Measurements from ENCODE around the gene LRP1.

Gene LRP1

GRCh38 chr12:57195611-57196371 is 67.5 kb downstream of the LRP1 start:
- H3K36me3 ChIP-seq: no peaks in the 10 kb centered on the region
- TF ChIP-seq CTCF (IDR thresholded peaks at IDR 0.05): no peak
- no peaks in the 10 kb centered on the region for H3K4me1 ChIP-seq (ENCODE audit: control insufficient read depth in 1 of 2, insufficient read depth in 1 of 2, low read depth in 1 of 2, low read length in 1 of 2)
- H3K27ac ChIP-seq: no peak overlapping the region
- peaks cover 6% of the 10 kb centered on the region for H3K27me3 ChIP-seq
- no peak overlapping the region for H3K4me3 ChIP-seq (ENCODE audit: low read depth in 1 of 2, low read length in 1 of 2)
- no peaks in the 10 kb centered on the region for H3K9me3 ChIP-seq

DNA sequence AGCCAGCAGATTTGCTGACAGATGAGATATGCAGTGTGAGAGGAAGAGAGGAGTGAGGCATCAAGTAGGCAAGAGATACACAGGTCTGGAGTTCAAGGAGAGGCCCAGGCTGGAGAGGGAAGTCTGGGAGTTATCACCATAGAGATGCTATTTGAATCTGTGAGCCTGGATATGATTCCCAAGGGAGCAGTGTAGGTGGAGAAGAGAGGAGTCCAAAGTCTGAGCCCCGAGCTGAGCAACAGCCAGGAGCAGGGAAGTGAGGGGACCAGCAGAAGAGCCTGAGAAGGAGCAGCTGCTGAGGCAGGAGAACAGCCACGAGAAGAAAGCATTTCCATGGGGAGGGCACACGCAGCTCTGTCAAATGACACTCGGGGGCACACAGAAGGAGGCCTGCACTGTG is 68.2 kb downstream of the LRP1 start:
- peaks cover 6% of the 10 kb centered on the region for H3K27me3 ChIP-seq
- no peak overlapping the region for H3K4me3 ChIP-seq (ENCODE audit: low read depth in 1 of 2, low read length in 1 of 2)
- TF ChIP-seq CTCF (IDR thresholded peaks at IDR 0.05): no peak
- H3K36me3 ChIP-seq: no peaks in the 10 kb centered on the region
- H3K4me1 ChIP-seq (ENCODE audit: control insufficient read depth in 1 of 2, insufficient read depth in 1 of 2, low read depth in 1 of 2, low read length in 1 of 2): no peaks in the 10 kb centered on the region
- H3K27ac ChIP-seq: no peak overlapping the region
- H3K9me3 ChIP-seq: no peaks in the 10 kb centered on the region

DNA sequence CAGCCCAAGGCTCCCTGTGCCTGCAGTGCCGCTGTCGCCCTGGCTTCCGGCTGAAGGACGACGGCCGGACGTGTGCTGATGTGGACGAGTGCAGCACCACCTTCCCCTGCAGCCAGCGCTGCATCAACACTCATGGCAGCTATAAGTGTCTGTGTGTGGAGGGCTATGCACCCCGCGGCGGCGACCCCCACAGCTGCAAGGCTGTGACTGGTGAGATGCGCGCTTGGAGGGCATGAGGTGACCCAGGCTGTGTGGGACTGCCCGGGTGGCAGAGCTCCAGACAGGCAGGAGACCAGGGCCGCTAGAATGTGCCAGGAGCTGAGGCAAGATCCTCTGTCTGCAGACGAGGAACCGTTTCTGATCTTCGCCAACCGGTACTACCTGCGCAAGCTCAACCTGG is 68.7 kb downstream of the LRP1 start:
- Histone ChIP-seq H3K27ac (no peak overlapping the region), H3K27me3 (peaks cover 6% of the 10 kb centered on the region), H3K4me3 (ENCODE audit: low read depth in 1 of 2, low read length in 1 of 2) (no peak overlapping the region), H3K36me3 (no peaks in the 10 kb centered on the region), H3K4me1 (ENCODE audit: control insufficient read depth in 1 of 2, insufficient read depth in 1 of 2, low read depth in 1 of 2, low read length in 1 of 2) (no peaks in the 10 kb centered on the region), H3K9me3 (no peaks in the 10 kb centered on the region)
- TF ChIP-seq CTCF (IDR thresholded peaks at IDR 0.05): no peak

- Histone ChIP-seq H3K9me3 (no peaks in the 10 kb centered on the region), H3K36me3 (no peaks in the 10 kb centered on the region), H3K27me3 (peaks cover 6% of the 10 kb centered on the region), H3K4me1 (ENCODE audit: control insufficient read depth in 1 of 2, insufficient read depth in 1 of 2, low read depth in 1 of 2, low read length in 1 of 2) (no peaks in the 10 kb centered on the region), H3K4me3 (ENCODE audit: low read depth in 1 of 2, low read length in 1 of 2) (no peak overlapping the region), H3K27ac (no peak overlapping the region)
- TF ChIP-seq CTCF (IDR thresholded peaks at IDR 0.05): no peak
These were observed 70.0 kb downstream of the LRP1 start for GRCh38 chr12:57198329-57198728.

- TF ChIP-seq CTCF (IDR thresholded peaks at IDR 0.05): no peak
- Histone ChIP-seq H3K27ac (no peak overlapping the region), H3K36me3 (no peaks in the 10 kb centered on the region), H3K4me3 (ENCODE audit: low read depth in 1 of 2, low read length in 1 of 2) (no peak overlapping the region), H3K4me1 (ENCODE audit: control insufficient read depth in 1 of 2, insufficient read depth in 1 of 2, low read depth in 1 of 2, low read length in 1 of 2) (no peaks in the 10 kb centered on the region), H3K27me3 (peaks cover 6% of the 10 kb centered on the region), H3K9me3 (no peaks in the 10 kb centered on the region)
These were observed 70.9 kb downstream of the LRP1 start for GRCh38 chr12:57199191-57199590.
